COLO668 (cell line): ENCODE measurements around the gene VAV2.

Experiments
- DNase-seq: peaks from one replicate; lab custom pipeline; 2025; ENCODE audit not compliant: unreplicated experiment; lab: John Stamatoyannopoulos, UW

The VAV2 gene

GRCh38 chr9:133881671-133882381 lies 110.3 kb downstream of the VAV2 start:
- DNase-seq: peak; percentile 32

- DNase-seq: no peak
These were observed 111.1 kb downstream of the VAV2 start for GRCh38 chr9:133880851-133881661.

DNA sequence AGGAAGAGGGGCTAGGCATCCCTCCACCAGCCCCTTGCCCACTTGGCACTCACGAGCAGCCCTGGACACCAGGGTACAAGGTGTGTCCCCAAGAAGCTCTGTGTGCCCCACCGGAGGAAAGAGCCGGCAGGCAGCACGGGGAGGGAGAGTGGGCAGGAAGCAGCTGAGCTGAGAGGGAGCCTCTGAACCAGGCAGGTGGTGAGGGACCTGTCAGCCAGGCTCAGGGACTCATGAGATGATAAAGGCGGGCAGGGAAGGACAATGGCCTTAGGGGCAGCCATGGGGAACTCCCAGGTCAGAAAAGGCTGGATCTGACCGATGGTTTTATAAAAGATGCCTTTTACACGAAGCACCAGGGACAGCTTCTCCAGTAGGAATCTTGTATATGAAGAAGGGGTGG lies 112.0 kb downstream of the VAV2 start:
- DNase-seq: peak; percentile 37

DNA sequence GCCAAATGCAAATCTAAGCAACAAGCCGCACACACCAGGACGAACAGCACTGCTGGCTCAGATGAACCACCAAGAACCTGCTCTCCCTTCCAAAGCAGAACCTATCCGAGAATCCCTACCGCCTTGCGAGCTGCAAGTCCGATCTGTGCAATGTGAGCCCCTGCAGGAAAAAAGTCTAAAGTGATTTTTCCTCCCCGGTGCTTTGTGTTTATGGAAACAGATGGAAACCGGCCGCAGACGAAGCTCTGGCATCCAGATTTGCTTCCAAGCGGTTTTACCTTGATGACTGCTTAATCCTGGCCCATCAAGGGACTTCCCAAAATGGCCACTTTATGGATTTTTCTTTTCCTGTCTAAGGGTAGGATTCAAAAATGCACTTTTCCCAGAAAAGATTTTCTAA lies 112.5 kb downstream of the VAV2 start:
- DNase-seq: no peak

DNA sequence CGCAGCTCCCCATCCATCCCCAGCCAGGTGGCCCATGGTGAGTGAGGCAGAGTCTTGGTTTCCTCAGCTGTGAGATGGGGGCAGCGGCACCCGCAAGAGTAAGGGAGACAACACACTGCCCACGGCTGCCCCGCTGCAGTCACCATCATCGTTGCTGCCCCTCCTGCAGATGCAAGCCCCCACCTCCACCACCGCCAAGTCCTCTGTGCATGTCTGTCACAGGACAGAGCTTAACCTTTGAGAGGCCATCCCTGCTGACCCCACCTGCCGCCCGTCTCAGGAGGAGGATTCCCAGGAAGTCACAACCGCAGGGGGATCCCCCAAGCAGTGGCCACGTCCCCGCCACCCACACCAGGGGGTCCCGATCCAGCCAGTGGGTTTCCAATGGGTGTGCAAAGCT lies 113.7 kb downstream of the VAV2 start:
- DNase-seq: no peak

GRCh38 chr9:133877967-133878366 lies 114.2 kb downstream of the VAV2 start:
- DNase-seq: no peak

DNA sequence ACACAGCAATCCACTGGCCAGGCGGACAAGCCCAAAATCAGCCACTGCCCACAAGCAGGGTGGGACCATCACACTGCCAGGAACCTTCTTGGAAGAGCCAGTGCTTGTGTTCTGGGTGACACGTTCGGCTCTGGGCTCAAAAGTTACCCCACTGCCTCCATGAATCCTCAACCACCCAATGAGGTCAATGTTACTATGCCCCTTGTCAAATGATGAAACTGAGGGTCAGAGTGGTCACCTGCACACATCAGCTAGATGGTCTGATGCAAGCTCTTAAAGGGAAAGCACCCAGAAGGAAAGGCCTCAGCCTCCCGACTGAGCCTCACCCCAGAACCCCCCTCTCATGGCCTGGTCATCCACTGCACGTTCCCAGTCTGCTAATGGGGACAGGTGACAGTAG lies 114.8 kb downstream of the VAV2 start:
- DNase-seq: no peak

- no peak for DNase-seq
These were observed 115.3 kb downstream of the VAV2 start for GRCh38 chr9:133876836-133877235.

DNA sequence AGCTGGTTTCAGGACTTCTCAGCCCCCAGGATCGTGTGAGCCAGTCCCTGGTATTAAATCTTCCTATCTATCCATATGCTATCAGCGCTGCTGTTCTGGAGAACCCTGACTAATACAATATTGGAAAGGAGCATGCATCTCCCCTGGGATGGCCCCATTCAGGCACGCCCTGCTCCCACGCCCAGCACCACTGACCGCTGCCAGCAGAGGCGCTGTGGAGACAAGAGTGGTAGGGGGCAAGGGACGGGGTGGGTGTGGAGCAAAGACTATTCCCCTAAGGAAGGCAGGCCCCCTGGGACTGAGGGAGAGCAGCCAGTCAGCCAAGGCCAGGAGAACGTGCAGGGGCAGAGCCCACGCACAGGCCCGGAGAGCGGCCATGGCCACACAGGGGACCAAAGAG lies 116.0 kb downstream of the VAV2 start:
- peak; percentile 26 for DNase-seq

- DNase-seq: no peak
These were observed 117.0 kb downstream of the VAV2 start for GRCh38 chr9:133875131-133875530.

DNA sequence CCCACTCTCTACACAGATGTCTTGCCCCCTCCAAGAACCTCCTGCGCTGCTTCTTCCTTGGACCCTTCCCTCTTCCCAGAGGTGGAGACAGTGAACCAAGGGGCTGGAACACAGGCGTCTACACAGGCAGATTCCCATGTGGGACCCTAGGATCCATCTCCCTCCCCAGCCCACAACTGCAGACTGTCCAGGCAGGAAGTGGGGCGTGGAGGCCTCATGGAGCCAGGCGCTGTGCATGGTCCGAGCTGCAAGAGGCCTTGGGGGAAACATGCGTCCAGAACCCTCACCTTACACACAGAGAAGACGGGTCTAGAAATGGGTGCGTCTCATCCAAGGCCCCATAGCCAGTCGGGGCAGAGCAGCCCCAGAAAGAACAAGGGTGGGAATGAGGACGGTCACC lies 117.5 kb downstream of the VAV2 start:
- no peak for DNase-seq

DNA sequence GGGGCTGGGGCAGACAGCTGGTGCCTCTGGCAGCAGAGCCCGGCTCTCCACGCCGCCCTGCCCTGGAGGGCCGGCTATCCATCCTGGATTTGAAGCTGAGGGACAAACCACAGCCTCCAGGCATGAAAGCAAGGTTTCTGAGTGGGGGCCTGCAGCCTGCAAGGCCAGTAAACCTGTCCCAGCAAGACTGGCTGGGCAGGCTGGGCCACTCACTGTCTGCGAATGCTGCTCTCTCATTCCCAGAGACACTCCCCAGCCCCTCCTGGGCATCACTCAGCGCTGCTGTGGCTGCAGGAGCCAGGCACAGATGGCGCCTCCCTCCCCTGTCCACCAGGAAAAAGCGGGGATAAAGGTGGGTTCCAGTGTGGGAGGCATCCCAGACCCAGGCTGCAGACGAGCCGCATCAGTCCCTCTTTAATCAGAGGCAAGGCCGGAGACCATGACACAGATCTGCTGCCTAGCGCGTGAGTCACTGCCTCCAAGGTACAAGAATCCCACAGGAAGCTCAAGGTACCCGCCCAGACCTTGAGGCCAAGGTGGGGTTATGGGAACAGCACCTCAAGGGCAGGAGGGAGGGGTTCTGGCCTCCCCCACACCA lies 118.0 kb downstream of the VAV2 start:
- DNase-seq: no peak

- no peak for DNase-seq
These were observed 118.6 kb downstream of the VAV2 start for GRCh38 chr9:133873461-133873891.

- DNase-seq: no peak
These were observed 119.1 kb downstream of the VAV2 start for GRCh38 chr9:133873009-133873408.

GRCh38 chr9:133870598-133871595 lies 121.2 kb downstream of the VAV2 start:
- no peak for DNase-seq

- no peak for DNase-seq
These were observed 122.3 kb downstream of the VAV2 start for GRCh38 chr9:133869674-133870405.

DNA sequence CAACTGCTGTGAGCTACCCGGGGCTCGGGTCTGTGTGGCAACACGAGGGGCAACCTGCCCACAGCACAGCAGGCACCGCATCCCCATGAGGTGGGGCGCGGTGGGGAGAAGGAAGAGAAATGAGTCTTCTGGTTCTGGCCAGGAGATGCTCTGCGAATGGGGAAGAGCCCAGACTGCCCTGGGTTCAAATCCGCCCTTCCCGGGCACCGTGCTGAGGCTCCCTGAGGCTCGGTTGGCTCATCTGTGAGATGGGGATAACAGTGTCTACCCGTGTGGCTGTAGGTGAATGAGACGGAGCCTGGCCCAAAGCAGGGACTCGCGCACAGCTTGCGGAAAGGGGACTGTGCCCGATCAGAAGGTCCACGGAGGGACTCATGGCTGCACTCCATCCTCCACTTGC lies 123.9 kb downstream of the VAV2 start:
- no peak for DNase-seq

DNA sequence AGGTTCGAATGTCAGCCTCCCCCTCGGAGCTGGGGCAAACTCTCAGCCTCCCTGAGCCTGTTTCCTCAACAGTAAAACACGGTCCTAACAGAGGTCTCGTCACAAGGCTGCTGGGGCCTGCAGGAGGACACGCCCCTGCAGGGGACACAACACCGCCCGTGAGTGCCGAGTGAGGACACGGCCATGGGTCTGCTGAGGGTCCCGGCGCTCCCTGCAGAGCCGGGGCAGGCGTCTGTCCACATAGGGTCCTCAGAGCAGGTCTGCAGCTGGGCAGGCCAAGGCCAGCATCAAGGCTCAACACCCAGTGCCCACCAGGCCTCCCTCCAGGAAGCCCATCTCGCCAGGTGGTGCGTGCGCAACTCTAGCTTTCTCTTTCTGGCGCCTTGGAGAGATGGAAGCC lies 125.2 kb downstream of the VAV2 start:
- DNase-seq: no peak

DNA sequence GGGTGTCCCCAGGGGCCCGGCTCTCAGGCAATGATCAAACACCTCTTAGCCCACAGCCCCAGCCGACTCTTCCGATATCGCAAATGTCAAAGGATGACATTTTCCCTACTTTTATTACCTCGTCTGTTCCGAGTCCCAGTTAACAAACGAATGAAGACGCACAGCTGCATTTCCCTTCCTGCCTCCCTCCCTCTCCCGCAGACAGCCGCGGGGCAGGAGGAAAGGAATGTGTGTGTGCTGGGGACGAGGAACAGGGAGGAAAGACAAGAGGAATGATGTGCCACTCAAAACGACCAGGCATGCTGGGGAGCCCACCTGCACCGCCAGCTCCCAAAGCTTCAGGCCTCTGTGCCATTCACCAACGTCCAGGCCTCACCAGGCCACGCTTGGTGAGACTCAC lies 128.1 kb downstream of the VAV2 start:
- DNase-seq: no peak

DNA sequence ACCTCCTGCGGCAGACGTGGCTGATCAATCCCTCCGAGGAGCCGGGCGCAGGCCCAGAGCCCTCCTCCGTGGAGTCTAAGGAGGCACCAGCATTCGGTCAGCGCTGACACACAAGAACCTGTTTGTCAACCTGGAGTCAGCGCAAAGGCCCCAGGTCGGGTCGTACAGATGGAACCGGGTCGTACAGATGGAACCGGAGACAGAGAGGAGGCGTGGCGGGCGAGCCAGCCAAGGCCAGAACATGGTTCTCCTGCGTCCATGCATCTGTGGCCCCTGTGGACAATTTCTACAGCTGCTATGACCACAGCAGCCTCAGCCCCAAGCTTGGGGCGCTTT lies 128.9 kb downstream of the VAV2 start:
- no peak for DNase-seq
